HEK293 (cell line): ENCODE measurements around the gene PALD1.

ENCODE experiments used
- CTCF ChIA-PET: fragments of 350-600 bp; formaldehyde crosslinking; extraction: SDS; loops from one replicate; lab custom pipeline; 2021; ENCODE audit warnings: antibody characterized with exemption; lab: Yijun Ruan, JAX
- POLR2A ChIA-PET: fragments of 300-600 bp; formaldehyde crosslinking; extraction: SDS; loops from one replicate; lab custom pipeline; 2020; ENCODE audit warnings: antibody characterized with exemption, inconsistent platforms; lab: Yijun Ruan, JAX
- H3K27ac ChIP-seq: fragments of 200-500 bp; sonication (Bioruptor generic); 2 replicates; pipeline ENCODE4 v1.5.1; 2014; ENCODE audit warnings: low read depth, low read length, control low read depth, inconsistent platforms; ENCODE audit errors: extremely low read depth
- H3K36me3 ChIP-seq, 2 experiments: fragments of 200-500 bp in 1 of 2; sonication (Bioruptor generic) in 1 of 2; 1 replicate in 1 of 2; 2 replicates in 1 of 2; pipeline ENCODE4 v1.5.1; 2014 to 2017; ENCODE audit warnings: inconsistent platforms in 2 of 2, low read length in 2 of 2; ENCODE audit not compliant: control insufficient read depth in 2 of 2, insufficient read depth in 1 of 2
- H3K4me1 ChIP-seq: fragments of 200-500 bp; sonication (Bioruptor generic); 2 replicates; pipeline ENCODE4 v1.5.1; 2014; ENCODE audit warnings: mild to moderate bottlenecking, low read length, inconsistent platforms; ENCODE audit not compliant: control insufficient read depth, insufficient read depth
- H3K4me3 ChIP-seq: 2 replicates; pipeline ENCODE4 v1.5.1; 2011; ENCODE audit warnings: low read depth, mild to moderate bottlenecking, control low read depth, low read length, moderate library complexity
- H3K9me3 ChIP-seq: fragments of 200-500 bp; sonication (Bioruptor generic); 2 replicates; pipeline ENCODE4 v1.5.1; 2014; ENCODE audit warnings: low read depth, low read length, inconsistent platforms; ENCODE audit not compliant: control insufficient read depth, insufficient read depth
- EGR2 ChIP-seq: fragments of 450-650 bp; formaldehyde crosslinking; IDR thresholded peaks from 2 replicates; pipeline ENCODE4 v1.5.1; 2016; ENCODE audit warnings: low read depth, missing biosample characterization, missing genetic modification characterization
- GFI1B ChIP-seq: fragments of 450-650 bp; formaldehyde crosslinking; IDR thresholded peaks from 2 replicates; pipeline ENCODE4 v1.5.1; 2016; ENCODE audit warnings: missing biosample characterization, missing genetic modification characterization
- ZNF223 ChIP-seq: fragments of 450-650 bp; formaldehyde crosslinking; IDR thresholded peaks from 2 replicates; pipeline ENCODE4 v1.5.1; 2016; ENCODE audit warnings: missing biosample characterization, missing genetic modification characterization
- ZNF266 ChIP-seq: fragments of 450-650 bp; formaldehyde crosslinking; IDR thresholded peaks from 2 replicates; pipeline ENCODE4 v1.5.1; 2016; ENCODE audit warnings: missing biosample characterization, missing genetic modification characterization, low read depth
- ZNF48 ChIP-seq: fragments of 450-650 bp; formaldehyde crosslinking; IDR thresholded peaks from 2 replicates; pipeline ENCODE4 v1.5.1; 2016; ENCODE audit warnings: missing biosample characterization, missing genetic modification characterization
- ZNF530 ChIP-seq: fragments of 450-650 bp; formaldehyde crosslinking; IDR thresholded peaks from 2 replicates; pipeline ENCODE4 v1.5.1; 2016; ENCODE audit warnings: low read depth, missing biosample characterization, missing genetic modification characterization
- ZNF549 ChIP-seq: fragments of 450-650 bp; IDR thresholded peaks from 2 replicates; pipeline ENCODE4 v1.5.1; 2018; ENCODE audit warnings: missing biosample characterization, missing genetic modification characterization, mild to moderate bottlenecking, inconsistent platforms, moderate library complexity
- ZNF558 ChIP-seq: fragments of 450-650 bp; formaldehyde crosslinking; IDR thresholded peaks from 2 replicates; pipeline ENCODE4 v1.5.1; 2016; ENCODE audit warnings: missing biosample characterization, missing genetic modification characterization
- TF ChIP-seq, protein P1 (sequence below): sonication (generic); formaldehyde crosslinking; IDR thresholded peaks from 2 replicates; pipeline ENCODE4 v1.8.1; 2022; ENCODE audit warnings: mild to moderate bottlenecking, moderate library complexity, missing genetic modification reagents
- TF ChIP-seq, protein P2 (sequence below): fragments of 450-650 bp; formaldehyde crosslinking; IDR thresholded peaks from 2 replicates; pipeline ENCODE4 v1.5.1; 2016; ENCODE audit warnings: missing biosample characterization, missing genetic modification characterization
- TF ChIP-seq, protein P3 (sequence below): fragments of 450-650 bp; formaldehyde crosslinking; IDR thresholded peaks from 2 replicates; pipeline ENCODE4; 2016; ENCODE audit warnings: missing biosample characterization, missing genetic modification characterization
- TF ChIP-seq, protein P4 (sequence below): fragments of 450-650 bp; formaldehyde crosslinking; IDR thresholded peaks from 2 replicates; pipeline ENCODE4 v1.5.1; 2016; ENCODE audit warnings: missing biosample characterization, missing genetic modification characterization
- TF ChIP-seq, protein P5 (sequence below): fragments of 450-650 bp; formaldehyde crosslinking; IDR thresholded peaks from 2 replicates; pipeline ENCODE4 v1.5.1; 2016; ENCODE audit warnings: missing biosample characterization, missing genetic modification characterization

PALD1 gene

DNA sequence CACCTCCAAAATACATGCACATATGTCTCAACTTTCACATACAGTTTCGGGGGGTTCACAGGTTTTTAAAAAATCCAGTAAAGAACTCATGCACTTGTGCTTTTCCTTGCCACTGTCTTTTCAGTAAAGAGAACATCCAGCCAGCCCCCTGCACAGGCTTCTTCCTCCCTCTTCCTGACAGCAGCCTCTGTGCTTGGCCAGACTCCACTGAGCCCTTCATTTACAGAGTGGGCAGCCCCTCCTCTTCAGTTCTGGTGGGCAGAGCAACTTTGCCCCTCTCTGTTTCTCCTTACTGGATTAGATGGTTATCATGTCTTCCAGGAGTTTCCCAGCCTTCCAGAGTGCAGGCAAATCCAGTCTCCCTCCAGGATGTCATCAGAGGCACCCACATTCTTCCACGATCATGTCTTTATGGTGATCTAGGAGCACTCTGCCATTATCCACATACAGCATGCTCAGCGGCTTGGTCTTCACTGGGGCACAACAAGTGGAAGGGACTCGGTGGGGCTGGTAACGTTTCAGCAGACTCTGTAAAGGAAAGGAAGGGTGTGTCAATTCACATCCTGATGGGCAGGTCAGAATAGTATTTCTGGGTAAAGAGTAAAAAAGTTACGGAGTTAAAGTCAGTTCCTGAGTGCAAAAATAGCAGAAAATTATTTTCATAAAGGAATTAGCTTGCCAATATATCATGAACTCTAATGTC is 45.9 kb upstream of the PALD1 start:
- Histone ChIP-seq H3K9me3 (no peaks in the 10 kb centered on the region), H3K4me1 (no peaks in the 10 kb centered on the region), H3K4me3 (no peak overlapping the region), H3K36me3 (peaks cover 3 to 26% of the 10 kb centered on the region in 2 experiments; a peak in 2 of 3 replicates), H3K27ac (no peak overlapping the region)
- TF ChIP-seq ZNF549 (no peak), EGR2 (tag by site-specific recombination) (0 out of 2 replicates have a peak, but pooled peaks have one; percentile 17)
- ChIA-PET CTCF (interaction anchor here (0.7 to 3.5 kb wide), 3 partner anchors 29 to 48 kb away, joined by 3 to 17 read pairs (median 4); no protein-coding TSS in a partner anchor), POLR2A (no interaction called here)

DNA sequence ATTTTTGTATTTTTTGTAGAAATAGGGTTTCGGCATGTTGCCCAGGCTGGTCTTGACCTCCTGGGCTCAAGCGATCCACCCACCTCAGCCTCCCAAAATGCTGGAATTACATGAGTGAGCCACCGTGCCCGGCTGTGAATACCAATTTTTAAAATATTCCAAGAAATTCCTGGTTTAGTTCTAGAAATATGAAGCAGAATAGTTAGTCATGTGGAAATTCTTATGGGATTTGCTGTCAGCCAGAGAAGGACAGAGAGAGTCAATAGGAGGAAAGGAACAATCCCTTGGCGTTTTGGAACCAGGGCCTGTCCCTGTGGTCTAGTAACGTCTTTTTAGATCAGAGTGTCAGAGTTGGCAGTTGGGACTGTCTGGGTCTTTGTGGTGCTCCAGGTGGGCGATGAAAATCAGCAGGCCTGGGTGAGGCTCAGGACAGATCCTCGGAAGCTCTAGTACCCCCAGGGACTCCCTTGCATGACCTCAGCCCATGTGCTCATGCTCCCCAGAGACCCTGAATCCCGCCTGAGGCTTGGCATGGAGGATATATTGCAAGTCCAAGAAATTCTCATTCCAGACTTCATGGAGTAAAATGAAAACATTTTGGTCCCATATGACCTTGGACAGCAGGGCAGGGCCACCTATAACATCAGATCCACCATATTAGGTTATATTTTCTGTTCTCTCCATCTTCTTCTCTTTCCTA is 44.8 kb upstream of the PALD1 start:
- CTCF ChIA-PET = interaction anchor here (0.6 to 1.5 kb wide), 2 partner anchors 46 to 305 kb away, joined by 3 to 4 read pairs; no protein-coding TSS in a partner anchor
- Histone ChIP-seq H3K9me3 (no peaks in the 10 kb centered on the region), H3K27ac (no peak overlapping the region), H3K36me3 (peaks cover 3 to 16% of the 10 kb centered on the region in 2 experiments; a peak in 2 of 3 replicates)
- POLR2A ChIA-PET = no interaction called here
- TF ChIP-seq, protein P1, sequence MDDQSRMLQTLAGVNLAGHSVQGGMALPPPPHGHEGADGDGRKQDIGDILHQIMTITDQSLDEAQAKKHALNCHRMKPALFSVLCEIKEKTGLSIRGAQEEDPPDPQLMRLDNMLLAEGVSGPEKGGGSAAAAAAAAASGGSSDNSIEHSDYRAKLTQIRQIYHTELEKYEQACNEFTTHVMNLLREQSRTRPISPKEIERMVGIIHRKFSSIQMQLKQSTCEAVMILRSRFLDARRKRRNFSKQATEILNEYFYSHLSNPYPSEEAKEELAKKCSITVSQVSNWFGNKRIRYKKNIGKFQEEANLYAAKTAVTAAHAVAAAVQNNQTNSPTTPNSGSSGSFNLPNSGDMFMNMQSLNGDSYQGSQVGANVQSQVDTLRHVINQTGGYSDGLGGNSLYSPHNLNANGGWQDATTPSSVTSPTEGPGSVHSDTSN = no peak
- TF ChIP-seq ZNF223 (tag by site-specific recombination) (no peak), ZNF48 (no peak), GFI1B (no peak), ZNF266 (tag by site-specific recombination) (no peak), ZNF530 (tag by site-specific recombination) (no peak), ZNF558 (tag by site-specific recombination) (no peak)
- TF ChIP-seq, protein P2, sequence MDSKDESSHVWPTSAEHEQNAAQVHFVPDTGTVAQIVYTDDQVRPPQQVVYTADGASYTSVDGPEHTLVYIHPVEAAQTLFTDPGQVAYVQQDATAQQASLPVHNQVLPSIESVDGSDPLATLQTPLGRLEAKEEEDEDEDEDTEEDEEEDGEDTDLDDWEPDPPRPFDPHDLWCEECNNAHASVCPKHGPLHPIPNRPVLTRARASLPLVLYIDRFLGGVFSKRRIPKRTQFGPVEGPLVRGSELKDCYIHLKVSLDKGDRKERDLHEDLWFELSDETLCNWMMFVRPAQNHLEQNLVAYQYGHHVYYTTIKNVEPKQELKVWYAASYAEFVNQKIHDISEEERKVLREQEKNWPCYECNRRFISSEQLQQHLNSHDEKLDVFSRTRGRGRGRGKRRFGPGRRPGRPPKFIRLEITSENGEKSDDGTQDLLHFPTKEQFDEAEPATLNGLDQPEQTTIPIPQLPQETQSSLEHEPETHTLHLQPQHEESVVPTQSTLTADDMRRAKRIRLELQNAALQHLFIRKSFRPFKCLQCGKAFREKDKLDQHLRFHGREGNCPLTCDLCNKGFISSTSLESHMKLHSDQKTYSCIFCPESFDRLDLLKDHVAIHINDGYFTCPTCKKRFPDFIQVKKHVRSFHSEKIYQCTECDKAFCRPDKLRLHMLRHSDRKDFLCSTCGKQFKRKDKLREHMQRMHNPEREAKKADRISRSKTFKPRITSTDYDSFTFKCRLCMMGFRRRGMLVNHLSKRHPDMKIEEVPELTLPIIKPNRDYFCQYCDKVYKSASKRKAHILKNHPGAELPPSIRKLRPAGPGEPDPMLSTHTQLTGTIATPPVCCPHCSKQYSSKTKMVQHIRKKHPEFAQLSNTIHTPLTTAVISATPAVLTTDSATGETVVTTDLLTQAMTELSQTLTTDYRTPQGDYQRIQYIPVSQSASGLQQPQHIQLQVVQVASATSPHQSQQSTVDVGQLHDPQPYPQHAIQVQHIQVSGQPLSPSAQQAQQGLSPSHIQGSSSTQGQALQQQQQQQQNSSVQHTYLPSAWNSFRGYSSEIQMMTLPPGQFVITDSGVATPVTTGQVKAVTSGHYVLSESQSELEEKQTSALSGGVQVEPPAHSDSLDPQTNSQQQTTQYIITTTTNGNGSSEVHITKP (tag by site-specific recombination) = no peak
- TF ChIP-seq, protein P3, sequence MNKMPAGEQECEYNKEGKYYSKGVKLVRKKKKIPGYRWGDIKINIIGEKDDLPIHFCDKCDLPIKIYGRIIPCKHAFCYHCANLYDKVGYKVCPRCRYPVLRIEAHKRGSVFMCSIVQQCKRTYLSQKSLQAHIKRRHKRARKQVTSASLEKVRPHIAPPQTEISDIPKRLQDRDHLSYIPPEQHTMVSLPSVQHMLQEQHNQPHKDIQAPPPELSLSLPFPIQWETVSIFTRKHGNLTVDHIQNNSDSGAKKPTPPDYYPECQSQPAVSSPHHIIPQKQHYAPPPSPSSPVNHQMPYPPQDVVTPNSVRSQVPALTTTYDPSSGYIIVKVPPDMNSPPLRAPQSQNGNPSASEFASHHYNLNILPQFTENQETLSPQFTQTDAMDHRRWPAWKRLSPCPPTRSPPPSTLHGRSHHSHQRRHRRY = no peak
- TF ChIP-seq, protein P4, sequence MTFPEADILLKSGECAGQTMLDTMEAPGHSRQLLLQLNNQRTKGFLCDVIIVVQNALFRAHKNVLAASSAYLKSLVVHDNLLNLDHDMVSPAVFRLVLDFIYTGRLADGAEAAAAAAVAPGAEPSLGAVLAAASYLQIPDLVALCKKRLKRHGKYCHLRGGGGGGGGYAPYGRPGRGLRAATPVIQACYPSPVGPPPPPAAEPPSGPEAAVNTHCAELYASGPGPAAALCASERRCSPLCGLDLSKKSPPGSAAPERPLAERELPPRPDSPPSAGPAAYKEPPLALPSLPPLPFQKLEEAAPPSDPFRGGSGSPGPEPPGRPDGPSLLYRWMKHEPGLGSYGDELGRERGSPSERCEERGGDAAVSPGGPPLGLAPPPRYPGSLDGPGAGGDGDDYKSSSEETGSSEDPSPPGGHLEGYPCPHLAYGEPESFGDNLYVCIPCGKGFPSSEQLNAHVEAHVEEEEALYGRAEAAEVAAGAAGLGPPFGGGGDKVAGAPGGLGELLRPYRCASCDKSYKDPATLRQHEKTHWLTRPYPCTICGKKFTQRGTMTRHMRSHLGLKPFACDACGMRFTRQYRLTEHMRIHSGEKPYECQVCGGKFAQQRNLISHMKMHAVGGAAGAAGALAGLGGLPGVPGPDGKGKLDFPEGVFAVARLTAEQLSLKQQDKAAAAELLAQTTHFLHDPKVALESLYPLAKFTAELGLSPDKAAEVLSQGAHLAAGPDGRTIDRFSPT (tag by site-specific recombination) = no peak
- TF ChIP-seq, protein P5, sequence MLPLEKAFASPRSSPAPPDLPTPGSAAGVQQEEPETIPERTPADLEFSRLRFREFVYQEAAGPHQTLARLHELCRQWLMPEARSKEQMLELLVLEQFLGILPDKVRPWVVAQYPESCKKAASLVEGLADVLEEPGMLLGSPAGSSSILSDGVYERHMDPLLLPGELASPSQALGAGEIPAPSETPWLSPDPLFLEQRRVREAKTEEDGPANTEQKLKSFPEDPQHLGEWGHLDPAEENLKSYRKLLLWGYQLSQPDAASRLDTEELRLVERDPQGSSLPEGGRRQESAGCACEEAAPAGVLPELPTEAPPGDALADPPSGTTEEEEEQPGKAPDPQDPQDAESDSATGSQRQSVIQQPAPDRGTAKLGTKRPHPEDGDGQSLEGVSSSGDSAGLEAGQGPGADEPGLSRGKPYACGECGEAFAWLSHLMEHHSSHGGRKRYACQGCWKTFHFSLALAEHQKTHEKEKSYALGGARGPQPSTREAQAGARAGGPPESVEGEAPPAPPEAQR (tag by site-specific recombination) = no peak
- TF ChIP-seq, all 188 proteins: peak for 0
- Histone ChIP-seq H3K4me1 (no peaks in the 10 kb centered on the region), H3K4me3 (no peak overlapping the region)
